NCI-H82 (cell line): ENCODE data around the gene MSX2.

Experiments
- DNase-seq: peaks from one replicate; lab custom pipeline; 2025; lab: John Stamatoyannopoulos, UW

Gene MSX2

DNA sequence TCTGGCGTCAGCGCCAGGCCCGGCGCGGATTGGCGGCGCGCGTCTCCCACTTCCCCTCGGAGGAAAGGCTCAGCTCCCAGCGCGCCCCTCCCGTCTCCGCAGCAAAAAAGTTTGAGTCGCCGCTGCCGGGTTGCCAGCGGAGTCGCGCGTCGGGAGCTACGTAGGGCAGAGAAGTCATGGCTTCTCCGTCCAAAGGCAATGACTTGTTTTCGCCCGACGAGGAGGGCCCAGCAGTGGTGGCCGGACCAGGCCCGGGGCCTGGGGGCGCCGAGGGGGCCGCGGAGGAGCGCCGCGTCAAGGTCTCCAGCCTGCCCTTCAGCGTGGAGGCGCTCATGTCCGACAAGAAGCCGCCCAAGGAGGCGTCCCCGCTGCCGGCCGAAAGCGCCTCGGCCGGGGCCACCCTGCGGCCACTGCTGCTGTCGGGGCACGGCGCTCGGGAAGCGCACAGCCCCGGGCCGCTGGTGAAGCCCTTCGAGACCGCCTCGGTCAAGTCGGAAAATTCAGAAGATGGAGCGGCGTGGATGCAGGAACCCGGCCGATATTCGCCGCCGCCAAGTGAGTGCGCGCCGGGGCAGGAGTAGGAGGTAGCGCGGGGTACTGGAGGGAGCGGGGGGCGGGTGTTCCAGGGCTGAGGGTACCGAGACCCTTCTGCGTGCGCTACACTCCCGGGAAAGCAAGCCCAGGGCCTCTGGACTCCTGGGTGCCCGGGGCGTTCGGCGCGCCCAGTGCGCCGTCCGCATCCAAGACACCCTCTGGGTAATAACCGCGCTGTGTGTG, at the start of gene MSX2:
Gene MSX2 (plus strand): TSS at position 99 of the 777 bp plus-strand sequence. CDS start 78 bp downstream, at position 177.
- peak; percentile 89 for DNase-seq

DNA sequence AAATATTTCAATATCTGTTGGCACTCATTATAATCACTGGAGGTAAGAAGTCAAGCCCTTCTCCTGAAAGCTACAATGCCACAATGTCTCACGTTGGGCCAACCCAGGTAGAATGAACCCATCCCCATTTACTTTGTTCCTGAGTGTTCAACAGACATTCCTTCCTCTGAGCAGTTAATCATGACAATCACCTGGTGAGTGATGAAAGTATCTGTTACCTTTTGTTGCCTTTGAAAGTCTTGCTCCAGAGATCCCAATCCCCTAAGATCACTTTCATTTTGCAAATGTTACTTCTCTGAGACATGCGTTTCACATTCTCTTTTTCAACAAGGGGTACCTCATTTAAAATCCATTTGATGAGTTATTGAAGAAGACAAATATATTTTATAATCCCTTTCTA, 49.3 kb upstream of the MSX2 start:
- DNase-seq = no peak

- DNase-seq = no peak
Measured at GRCh38 chr5:174675916-174676315, 48.5 kb upstream of the MSX2 start.

DNA sequence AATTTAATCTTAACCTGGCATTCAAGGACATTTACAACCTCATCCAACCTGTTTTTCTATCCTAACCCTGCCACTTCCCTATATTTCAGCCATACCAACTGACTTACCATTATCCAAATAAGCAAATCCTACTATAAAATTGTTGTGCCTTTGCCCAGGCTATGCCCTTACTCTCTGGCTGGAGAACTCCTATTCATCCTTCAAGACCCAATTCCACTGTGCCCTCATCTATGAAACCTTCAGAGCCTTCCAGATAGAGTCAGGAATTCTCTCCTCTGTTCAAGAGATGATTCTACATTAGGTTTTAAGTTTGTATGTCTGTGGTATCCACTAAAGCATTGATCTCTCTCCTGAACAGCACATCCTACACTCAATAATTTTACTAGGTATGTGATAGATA, 46.3 kb upstream of the MSX2 start:
- DNase-seq = no peak

DNA sequence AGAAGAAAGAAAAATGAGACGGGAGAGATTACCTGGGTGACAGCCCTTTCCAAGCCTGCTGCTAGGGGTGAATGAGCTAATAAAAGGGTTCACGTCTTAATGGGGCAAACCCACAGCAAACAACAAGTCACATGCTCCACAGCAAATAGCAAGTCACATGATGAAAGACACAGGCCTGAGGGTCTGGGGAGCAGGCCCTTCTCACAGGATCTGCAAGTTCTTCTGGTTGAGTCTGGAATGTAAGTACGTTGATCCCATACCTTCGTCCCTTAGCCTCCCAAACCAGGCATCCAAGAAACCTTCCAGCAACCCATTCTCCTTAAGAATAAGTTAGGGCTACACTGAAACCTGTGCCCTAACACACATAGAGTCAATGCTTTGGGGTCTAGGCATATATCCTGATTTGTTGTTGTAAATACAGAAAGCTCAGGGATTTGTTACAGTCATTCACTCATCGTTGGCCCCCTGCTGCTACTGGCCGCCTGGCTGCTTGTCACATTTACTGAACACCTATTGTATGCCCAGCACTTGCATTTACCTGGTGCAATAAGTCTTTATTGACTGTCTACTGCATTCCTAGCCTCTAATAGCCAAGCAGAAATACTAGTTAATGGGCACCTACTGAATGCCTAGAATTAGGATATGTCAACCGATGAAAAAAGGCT, 43.3 kb upstream of the MSX2 start:
- no peak for DNase-seq

- no peak for DNase-seq
Measured at GRCh38 chr5:174687503-174687902, 36.9 kb upstream of the MSX2 start.

GRCh38 chr5:174688441-174689354, 35.7 kb upstream of the MSX2 start:
- no peak for DNase-seq

GRCh38 chr5:174690271-174690670, 34.1 kb upstream of the MSX2 start:
- DNase-seq = no peak

GRCh38 chr5:174692381-174692780, 32.0 kb upstream of the MSX2 start:
- no peak for DNase-seq

DNA sequence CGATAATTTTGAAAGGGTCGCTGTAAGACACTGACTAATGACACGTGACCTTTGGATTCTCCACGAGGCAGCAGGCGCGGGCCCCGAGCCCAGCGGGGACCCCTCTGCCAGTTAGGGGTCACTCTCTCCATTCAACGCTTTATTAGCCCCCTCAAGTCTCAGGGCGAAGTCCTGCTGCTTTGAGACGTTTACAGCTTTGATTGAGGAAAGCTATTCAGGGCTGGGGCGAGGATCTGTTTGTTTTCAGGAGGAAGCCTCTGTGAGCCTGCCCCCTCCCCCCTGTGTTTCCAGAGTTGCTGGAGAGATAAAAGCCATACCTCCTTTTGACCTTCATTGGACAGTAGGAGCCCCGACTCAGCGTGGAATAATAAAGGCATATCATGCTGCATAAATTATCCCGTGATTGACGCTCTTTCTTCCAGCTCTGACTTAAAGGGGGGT, 31.4 kb upstream of the MSX2 start:
- DNase-seq = peak; percentile 40

GRCh38 chr5:174693697-174694385, 30.5 kb upstream of the MSX2 start:
- DNase-seq = no peak

DNA sequence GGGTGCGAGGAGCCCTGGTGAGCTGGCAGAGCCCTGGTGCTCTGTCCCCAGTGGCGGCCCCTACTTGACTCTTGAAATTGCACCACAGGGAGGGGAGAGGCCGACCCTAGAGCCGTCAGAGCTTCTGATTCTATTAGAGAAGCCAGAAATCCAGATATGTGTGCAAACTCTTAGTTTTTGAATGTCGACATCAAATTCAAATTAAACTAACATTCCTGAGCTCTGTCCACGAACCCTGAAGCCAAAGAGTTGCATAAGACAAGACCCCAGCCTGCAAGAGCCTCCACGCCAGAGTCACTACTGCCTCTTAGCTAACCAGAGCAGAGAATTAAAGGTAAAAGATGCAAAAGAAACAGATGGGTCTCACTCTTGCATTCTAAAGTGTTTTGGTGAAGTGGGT, 29.8 kb upstream of the MSX2 start:
- no peak for DNase-seq

DNA sequence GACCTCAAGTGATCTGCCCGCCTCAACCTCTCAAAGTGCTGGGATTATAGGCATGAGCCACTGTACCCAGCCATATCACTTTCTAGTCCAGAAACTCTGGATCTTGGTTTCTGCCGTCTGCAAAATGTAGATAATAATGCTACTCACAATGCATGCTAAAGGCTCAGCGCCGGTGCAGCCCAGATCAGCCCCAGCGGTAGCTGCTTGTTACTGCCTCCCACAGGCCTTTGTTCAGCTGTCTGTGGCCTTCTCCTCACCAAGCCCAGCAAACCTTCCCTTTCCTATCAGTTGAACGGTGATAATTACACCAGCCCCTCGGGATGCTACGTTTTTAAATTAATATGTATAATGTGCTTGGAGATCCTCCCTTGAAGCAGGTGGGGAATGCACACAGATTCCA, 26.2 kb upstream of the MSX2 start:
- no peak for DNase-seq

DNA sequence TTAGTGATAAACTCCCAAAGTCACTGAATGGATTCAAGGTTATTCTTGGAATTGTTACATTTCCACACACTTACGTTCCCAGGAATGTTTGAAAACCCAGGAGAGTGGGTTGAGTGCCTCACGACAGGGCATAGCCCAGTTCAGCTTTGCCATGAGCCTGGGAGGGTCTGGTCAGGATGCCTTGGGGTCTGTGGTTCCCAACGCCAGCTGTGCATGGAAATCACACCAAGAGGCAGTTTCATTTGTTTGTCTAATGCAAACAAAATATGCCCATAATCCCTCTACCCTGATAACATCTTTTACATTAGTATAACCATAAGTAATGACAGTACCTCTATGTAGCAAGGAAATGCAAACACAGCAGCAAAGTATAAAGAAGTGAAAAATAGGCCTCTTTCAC, 25.3 kb upstream of the MSX2 start:
- no peak for DNase-seq

DNA sequence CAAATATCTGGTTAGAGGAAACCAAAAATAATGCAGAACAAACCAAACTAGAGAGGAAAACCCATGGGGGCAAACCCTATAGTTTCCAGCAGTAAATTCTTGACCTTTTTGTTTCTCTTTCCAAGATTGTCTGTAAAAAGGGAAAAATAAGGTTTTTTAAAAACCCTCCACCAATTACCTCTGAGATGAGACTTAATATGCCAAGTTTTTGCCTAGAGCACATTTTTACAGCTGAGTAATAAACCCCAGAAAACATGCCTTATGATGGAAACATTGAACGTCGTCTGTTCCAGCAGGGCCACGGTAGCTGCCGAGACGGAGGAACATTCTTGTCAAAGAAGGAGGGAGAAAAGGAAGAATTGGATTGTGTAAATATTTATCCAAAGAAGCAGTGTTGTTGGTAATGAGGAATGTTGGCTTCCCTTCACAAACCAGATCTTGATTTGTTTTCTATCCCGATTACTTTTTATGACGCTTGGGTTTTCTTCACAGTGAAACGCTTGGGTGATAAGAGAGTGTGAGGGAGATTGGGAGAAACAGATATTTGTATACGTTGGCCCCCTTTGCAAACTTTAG, 17.3 kb upstream of the MSX2 start:
- no peak for DNase-seq

DNA sequence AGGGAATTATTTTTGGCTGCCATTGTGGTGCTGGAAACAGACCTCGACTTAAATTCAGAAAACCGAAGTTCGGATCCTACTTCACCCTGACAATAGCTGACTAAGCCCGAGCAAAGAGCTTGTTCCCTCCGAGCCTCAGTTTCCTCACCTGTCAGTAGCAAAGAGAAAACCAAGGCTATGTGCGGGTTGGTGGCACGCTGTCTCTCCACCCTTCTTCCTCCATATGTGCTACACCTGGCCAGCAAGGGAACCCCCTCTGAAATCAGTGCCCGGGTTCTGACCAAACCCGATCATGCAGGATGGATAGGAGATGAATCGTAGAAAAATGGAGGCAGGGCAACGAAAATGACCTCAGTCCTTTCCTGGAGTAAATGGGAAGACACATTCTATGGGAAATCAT, 16.7 kb upstream of the MSX2 start:
- DNase-seq = no peak

DNA sequence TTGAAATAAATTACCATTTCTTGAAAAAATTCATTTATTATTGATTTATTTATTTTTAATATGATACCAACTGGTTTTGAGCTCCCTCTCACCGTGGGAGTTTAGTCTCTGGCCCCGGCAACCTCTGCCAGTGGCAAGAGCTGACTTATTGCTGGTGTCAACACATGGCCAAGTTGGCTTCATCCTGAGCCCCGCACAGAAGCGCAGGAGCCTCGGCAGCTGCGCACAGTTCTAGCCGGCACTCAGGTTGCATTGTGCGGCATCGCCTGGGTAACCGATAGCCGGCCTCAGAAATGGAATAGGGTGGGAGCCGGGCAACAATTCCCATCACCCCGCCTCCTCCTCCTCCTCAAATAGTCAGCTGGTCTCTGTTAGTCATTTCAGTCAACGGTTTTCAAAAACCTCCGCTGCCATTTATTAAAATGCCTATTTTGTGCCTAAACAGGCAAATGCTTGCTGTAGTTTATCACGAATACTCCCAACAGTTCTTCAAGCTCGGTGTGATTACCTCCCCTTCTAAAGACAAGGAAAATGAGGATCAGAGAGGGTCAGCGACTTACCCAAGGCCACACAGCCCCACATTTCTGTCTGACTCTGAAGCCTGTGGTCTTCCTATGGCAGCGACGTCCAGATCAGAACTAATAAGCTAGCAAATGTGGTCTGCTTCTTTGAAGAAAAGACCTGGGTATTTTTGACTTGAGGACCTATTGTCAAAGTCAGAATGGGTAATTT, 15.7 kb upstream of the MSX2 start:
- no peak for DNase-seq

- DNase-seq = no peak
Measured at GRCh38 chr5:174714751-174715150, 9.6 kb upstream of the MSX2 start.

DNA sequence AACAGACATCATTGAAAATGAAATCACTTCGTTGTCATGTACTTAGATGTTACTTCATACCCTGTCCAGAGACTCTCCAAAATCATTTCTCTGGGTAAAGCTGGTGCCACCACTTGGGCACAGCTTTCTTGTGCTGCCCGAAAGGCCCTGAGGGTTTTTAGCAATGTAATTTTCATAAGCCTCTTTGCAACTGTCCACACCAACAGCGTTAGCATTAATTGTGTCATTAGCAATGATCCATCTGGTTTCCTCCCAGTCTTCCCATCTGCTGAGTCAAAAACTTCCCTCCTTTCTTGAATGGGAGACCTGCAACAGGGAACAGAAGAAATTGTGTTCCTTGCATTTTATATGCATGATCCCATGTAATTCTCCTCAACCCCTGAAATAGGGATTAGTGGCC, 8.6 kb upstream of the MSX2 start:
- DNase-seq = peak; percentile 89

DNA sequence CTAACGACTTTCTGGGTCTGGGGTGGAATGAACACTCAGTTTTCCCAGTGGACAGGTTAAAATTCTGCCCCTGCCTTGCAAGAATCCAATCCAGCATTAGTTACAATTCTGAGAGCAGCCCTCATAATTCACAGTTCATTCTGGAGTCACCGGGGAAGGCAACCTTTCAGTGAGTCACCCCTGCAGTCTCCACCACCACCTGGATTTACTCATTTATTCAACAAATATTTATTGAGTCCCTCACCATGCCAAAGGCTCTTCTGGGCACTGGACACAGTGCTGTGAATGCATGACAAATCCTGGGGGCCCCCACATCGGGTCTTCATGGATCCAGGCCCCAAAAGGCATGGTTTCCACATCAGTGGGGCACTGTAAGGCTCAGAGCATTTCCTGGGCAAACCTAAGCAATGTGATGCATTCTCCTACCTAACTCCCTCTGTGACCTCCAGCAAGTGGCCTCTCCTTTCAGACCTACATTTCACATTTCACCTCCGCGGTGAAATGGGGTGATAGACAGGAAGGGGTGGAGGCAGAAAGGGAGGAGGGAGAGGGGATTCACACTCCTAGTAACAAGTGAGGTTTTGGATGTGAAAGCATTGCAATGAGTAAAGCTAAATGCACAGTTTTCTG, 6.4 kb upstream of the MSX2 start:
- DNase-seq = no peak
